IPS DF 6.9 (cell line): ENCODE results near the gene CWC25.
"Not testable (repeated sequence)": the region's sequence is repeated elsewhere in the genome, so short reads cannot be mapped to it uniquely, and the experiment has no call there.

Experiments used
- DNase-seq: peaks from one replicate; pipeline ENCODE4 v3.0.0-alpha.2; 2013; ENCODE audit warnings: low read depth, low spot score
- H3K27ac ChIP-seq: one replicate; pipeline ENCODE4 v1.5.1; 2013; ENCODE audit warnings: low read length, control low read depth
- H3K27me3 ChIP-seq: 2 replicates; pipeline ENCODE4 v1.6.1; 2013; ENCODE audit warnings: mild to moderate bottlenecking, low read length; ENCODE audit not compliant: control insufficient read depth, insufficient read depth
- H3K36me3 ChIP-seq: 2 replicates; pipeline ENCODE4 v1.6.1; 2013; ENCODE audit warnings: low read length; ENCODE audit not compliant: control insufficient read depth, insufficient read depth
- H3K4me1 ChIP-seq: 2 replicates; pipeline ENCODE4 v1.6.1; 2013; ENCODE audit warnings: low read length; ENCODE audit not compliant: control insufficient read depth, insufficient read depth
- H3K4me3 ChIP-seq: 2 replicates; pipeline ENCODE4 v1.5.1; 2013; ENCODE audit warnings: mild to moderate bottlenecking, low read length
- H3K9me3 ChIP-seq: 2 replicates; pipeline ENCODE4 v1.6.1; 2013; ENCODE audit warnings: low read length, inconsistent platforms; ENCODE audit not compliant: control insufficient read depth, insufficient read depth
- WGBS: extraction: QIAGEN DNeasy Blood & Tissue Kit; methylation state at CpG from one replicate; pipeline ENCODE4 v1.1.7; 2013; ENCODE audit warnings: mixed read lengths, missing lambda C conversion rate; ENCODE audit not compliant: insufficient read length, insufficient coverage; 5-methylcytosine and 5-hydroxymethylcytosine counted together

CWC25 gene

DNA sequence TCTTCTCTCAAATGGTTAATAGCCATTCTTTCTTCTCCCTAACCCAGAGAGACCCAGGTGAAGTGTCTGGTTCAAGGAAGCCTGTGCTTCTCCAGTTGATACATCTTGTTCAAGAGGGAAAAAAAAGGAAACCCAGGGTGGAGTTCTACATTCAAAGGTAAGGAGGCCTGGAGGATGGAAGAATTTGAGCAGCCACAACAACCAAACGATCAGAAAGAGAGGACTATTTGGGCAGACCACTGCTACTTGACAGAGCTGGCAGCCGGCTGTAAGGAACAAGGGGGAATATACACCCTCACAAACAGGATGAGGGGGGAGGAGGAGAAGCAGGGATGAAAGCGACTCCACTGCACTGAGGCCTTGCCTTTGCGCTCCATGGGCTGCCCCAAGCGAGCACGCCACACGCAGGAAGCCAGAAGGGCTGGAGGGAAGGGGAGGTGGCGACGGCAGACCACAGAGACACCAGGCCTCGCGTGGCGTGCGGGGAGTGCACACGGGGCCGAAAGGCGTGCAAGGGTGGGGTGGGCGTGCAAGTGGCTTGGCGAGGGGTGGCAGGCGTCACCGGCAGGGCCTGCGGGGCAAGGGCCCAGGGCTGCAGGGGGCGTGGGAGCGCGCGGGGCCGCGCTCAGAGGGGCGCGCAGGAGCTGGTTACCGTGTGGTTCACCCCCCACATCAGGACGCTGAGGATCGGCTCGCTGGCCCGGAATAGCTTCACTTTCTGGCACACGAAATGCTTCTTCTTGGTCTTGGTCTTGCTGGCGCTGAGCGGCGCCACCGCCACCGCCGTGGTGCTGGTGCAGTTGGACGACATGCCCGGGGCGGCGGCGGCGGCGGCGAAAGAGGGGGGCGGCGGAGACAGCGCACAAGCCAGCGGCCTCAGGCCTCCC, 26.3 kb downstream of the CWC25 start:
- Histone ChIP-seq H3K4me3 (peak overlapping the region; percentile 58), H3K4me1 (no peaks in the 10 kb centered on the region), H3K27me3 (no peaks in the 10 kb centered on the region), H3K27ac (no peak overlapping the region), H3K36me3 (no peaks in the 10 kb centered on the region; the same call in 1 of the 2 replicates), H3K9me3 (no peaks in the 10 kb centered on the region)
- DNase-seq: no peak
- WGBS: no CpG with 5 or more reads among the region's 53 CpGs

GRCh38 chr17:38797828-38798227, 27.3 kb downstream of the CWC25 start:
- DNase-seq: no peak

DNA sequence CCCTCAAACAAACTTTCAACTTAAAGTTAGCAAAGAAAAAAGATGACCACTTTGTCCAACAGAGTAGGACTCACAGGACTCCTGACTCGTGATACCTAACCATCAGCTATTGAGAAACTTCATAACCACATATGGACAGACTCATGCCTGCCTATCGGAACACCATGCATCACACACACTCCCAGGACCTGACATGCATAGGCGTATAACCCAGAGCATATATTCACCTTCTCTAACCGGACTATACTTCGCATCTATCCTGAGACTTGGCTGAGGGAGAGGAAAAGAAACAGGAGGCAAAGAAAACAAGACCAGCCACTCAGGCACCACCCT, 28.0 kb downstream of the CWC25 start:
- Histone ChIP-seq H3K27ac (no peak overlapping the region), H3K27me3 (no peaks in the 10 kb centered on the region), H3K9me3 (no peaks in the 10 kb centered on the region), H3K4me3 (no peak overlapping the region), H3K4me1 (no peaks in the 10 kb centered on the region), H3K36me3 (no peaks in the 10 kb centered on the region; the same call in 1 of the 2 replicates)
- no peak for DNase-seq
- no CpG with 5 or more reads among the region's 5 CpGs for WGBS

More at GRCh38 chr17:38797828-38798227, 27.3 kb downstream of the CWC25 start:
- H3K4me1 ChIP-seq: no peaks in the 10 kb centered on the region
- WGBS: no CpG with 5 or more reads among the region's 6 CpGs
- no peak overlapping the region for H3K4me3 ChIP-seq
- H3K27me3 ChIP-seq: no peaks in the 10 kb centered on the region
- H3K36me3 ChIP-seq: no peaks in the 10 kb centered on the region; the same call in 1 of the 2 replicates
- H3K27ac ChIP-seq: no peak overlapping the region
- no peaks in the 10 kb centered on the region for H3K9me3 ChIP-seq

GRCh38 chr17:38796451-38797157, 28.5 kb downstream of the CWC25 start:
- no peak for DNase-seq
- Histone ChIP-seq H3K4me3 (no peak overlapping the region), H3K9me3 (no peaks in the 10 kb centered on the region), H3K27ac (no peak overlapping the region), H3K4me1 (no peaks in the 10 kb centered on the region), H3K27me3 (no peaks in the 10 kb centered on the region), H3K36me3 (no peaks in the 10 kb centered on the region; the same call in 1 of the 2 replicates)
- WGBS: no CpG with 5 or more reads among the region's 5 CpGs

- WGBS: no CpG with 5 or more reads among the region's 5 CpGs
- no peaks in the 10 kb centered on the region for H3K36me3 ChIP-seq
- no peak for DNase-seq
- H3K4me3 ChIP-seq: no peak overlapping the region
- H3K4me1 ChIP-seq: no peaks in the 10 kb centered on the region
- no peaks in the 10 kb centered on the region for H3K9me3 ChIP-seq
- H3K27me3 ChIP-seq: no peaks in the 10 kb centered on the region
- H3K27ac ChIP-seq: no peak overlapping the region
These were observed 30.9 kb downstream of the CWC25 start for GRCh38 chr17:38794221-38794620.

DNA sequence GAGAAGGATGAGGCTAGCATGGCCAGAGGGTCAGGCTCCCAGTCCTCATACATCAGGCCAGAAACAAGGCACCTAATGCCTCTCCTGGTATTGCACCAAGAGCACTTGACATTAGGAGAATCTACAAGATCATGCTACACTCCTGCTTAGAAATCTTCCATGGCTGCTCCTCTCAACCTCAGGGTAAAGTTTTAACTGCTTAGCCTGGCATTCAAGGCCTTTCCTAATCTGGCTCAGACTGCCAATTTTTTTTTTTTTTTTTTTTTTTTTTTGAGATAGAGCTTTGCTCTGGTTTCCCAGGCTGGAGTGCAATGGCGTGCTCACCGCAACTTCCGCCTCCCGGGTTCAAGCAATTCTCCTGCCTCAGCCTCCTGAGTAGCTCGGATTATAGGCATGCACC, 34.0 kb downstream of the CWC25 start:
- Histone ChIP-seq H3K27ac (no peak overlapping the region), H3K4me3 (no peak overlapping the region), H3K9me3 (no peaks in the 10 kb centered on the region), H3K36me3 (peaks cover 5% of the 10 kb centered on the region), H3K27me3 (no peaks in the 10 kb centered on the region), H3K4me1 (no peaks in the 10 kb centered on the region)
- WGBS: no CpG with 5 or more reads among the region's 5 CpGs
- DNase-seq: no peak

DNA sequence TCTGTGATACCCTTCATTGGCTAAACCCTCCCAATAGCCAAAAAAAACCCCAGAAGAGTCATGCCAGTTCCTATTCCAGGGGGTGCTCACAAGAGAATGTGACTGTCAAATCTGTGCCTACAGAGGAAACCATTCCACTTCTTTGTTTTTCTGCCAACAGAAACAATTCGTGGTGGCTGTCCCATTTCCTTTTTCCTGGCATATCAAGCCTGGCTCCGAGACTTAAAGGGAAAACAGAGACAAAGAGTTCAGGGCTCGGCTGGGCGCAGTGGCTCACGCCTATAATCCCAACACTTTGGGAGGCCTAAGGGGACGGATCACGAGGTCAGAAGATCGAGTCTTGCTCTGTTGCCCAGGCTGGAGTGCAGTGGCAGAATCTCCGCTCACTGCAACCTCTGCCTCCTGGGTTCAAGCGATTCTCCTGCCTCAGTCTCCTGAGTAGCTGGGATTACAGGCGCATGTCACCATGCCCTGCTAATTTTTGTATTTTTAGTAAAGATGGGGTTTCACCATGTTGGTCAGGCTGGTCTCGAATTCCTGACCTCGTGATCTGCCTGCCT, 34.9 kb downstream of the CWC25 start:
- H3K4me1 ChIP-seq, DNase-seq, H3K27ac ChIP-seq, H3K9me3 ChIP-seq, H3K4me3 ChIP-seq, H3K36me3 ChIP-seq, H3K27me3 ChIP-seq: not testable (repeated sequence)
- WGBS: no CpG with 5 or more reads among the region's 13 CpGs

DNA sequence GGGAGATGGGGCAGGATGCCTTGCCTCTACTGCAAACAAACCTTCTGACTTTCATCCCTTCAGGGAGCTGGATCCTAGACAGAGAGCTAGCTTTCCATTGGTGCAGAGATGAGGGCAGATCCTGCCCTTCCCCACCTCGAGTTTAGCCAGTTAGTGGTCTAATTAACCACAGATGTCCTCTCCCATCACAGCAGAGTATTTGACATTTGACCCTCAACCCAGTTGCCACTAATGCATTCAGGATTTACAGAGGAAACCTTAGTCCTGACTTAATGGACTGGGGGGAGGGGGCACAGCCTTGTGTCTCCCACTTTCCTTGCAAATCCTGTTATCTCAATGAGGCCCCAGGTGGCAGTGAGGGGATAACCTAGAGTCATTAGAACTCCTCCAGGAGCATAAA, 35.9 kb downstream of the CWC25 start:
- H3K9me3 ChIP-seq: no peaks in the 10 kb centered on the region
- WGBS: no CpG with 5 or more reads among the region's 1 CpG

GRCh38 chr17:38787999-38788398, 37.1 kb downstream of the CWC25 start:
- not testable (repeated sequence) for H3K27me3 ChIP-seq, DNase-seq, H3K27ac ChIP-seq, H3K4me3 ChIP-seq, H3K4me1 ChIP-seq, H3K9me3 ChIP-seq
- peaks cover 17% of the 10 kb centered on the region for H3K36me3 ChIP-seq
- WGBS: no CpG with 5 or more reads among the region's 4 CpGs

More for the DNA sequence above, 35.9 kb downstream of the CWC25 start:
- no peak for DNase-seq
- H3K27me3 ChIP-seq: no peaks in the 10 kb centered on the region
- H3K27ac ChIP-seq: no peak overlapping the region
- H3K36me3 ChIP-seq: peaks cover 12% of the 10 kb centered on the region
- no peak overlapping the region for H3K4me3 ChIP-seq
- H3K4me1 ChIP-seq: no peaks in the 10 kb centered on the region

GRCh38 chr17:38786372-38786771, 38.7 kb downstream of the CWC25 start:
- H3K27ac ChIP-seq: no peak overlapping the region
- no peak for DNase-seq

More at GRCh38 chr17:38786372-38786771, 38.7 kb downstream of the CWC25 start:
- Histone ChIP-seq H3K9me3 (no peaks in the 10 kb centered on the region), H3K36me3 (peaks cover 22% of the 10 kb centered on the region), H3K4me1 (no peaks in the 10 kb centered on the region), H3K27me3 (no peaks in the 10 kb centered on the region), H3K4me3 (no peak overlapping the region)
- WGBS: no CpG with 5 or more reads among the region's 6 CpGs
